ENCODE measurements around the gene TRIML2.
"Not testable (repeated sequence)": the region's sequence is repeated elsewhere in the genome, so short reads cannot be mapped to it uniquely, and the experiment has no call there.

TRIML2 gene

GRCh38 chr4:188053302-188053701, 56.1 kb downstream of the TRIML2 start:
- Histone ChIP-seq H3K36me3 (ENCODE audit: insufficient read depth, low read length) (no peaks in the 10 kb centered on the region), H3K27ac (ENCODE audit: low read depth, low read length, poor library complexity, severe bottlenecking) (no peak overlapping the region), H3K9me3 (ENCODE audit: low read length) (no peaks in the 10 kb centered on the region), H3F3A (ENCODE audit: insufficient read depth, low read length) (no peaks in the 10 kb centered on the region), H3K4me2 (ENCODE audit: low read length) (no peak overlapping the region), H4K20me1 (ENCODE audit: insufficient read depth, low read length) (no peaks in the 10 kb centered on the region), H3K79me2 (ENCODE audit: insufficient read depth, low read length) (no peaks in the 10 kb centered on the region), H2AFZ (ENCODE audit: low read length) (no peak overlapping the region), H3K9ac (ENCODE audit: low read length) (no peak overlapping the region), H3K4me3 (ENCODE audit: low read depth, low read length, poor library complexity, severe bottlenecking) (no peak overlapping the region), H3K9me2 (ENCODE audit: low read depth, low read length) (no peaks in the 10 kb centered on the region), H3K4me1 (ENCODE audit: insufficient read depth, low read length, severe bottlenecking) (no peaks in the 10 kb centered on the region), H3K27me3 (ENCODE audit: insufficient read depth, low read length) (0 out of 2 replicates have a peak, but pooled peaks cover 4% of the 10 kb centered on the region)
- TF ChIP-seq EZH2 (IDR thresholded peaks at IDR 0.05; ENCODE audit: borderline replicate concordance, low read length) (no peak), CTCF (IDR thresholded peaks at IDR 0.05; ENCODE audit: low read length) (no peak)

- H3F3A ChIP-seq (ENCODE audit: insufficient read depth, low read length): no peaks in the 10 kb centered on the region
- H2AFZ ChIP-seq (ENCODE audit: low read length): no peak overlapping the region
- 0 out of 2 replicates have a peak, but pooled peaks cover 4% of the 10 kb centered on the region for H3K27me3 ChIP-seq (ENCODE audit: insufficient read depth, low read length)
- H3K9me3 ChIP-seq (ENCODE audit: low read length): no peaks in the 10 kb centered on the region
- H3K9me2 ChIP-seq (ENCODE audit: low read depth, low read length): no peaks in the 10 kb centered on the region
- H3K79me2 ChIP-seq (ENCODE audit: insufficient read depth, low read length): no peaks in the 10 kb centered on the region
- TF ChIP-seq EZH2 (IDR thresholded peaks at IDR 0.05; ENCODE audit: borderline replicate concordance, low read length) (no peak), CTCF (IDR thresholded peaks at IDR 0.05; ENCODE audit: low read length) (no peak)
- no peaks in the 10 kb centered on the region for H3K36me3 ChIP-seq (ENCODE audit: insufficient read depth, low read length)
- H3K27ac ChIP-seq (ENCODE audit: low read depth, low read length, poor library complexity, severe bottlenecking): no peak overlapping the region
- H3K9ac ChIP-seq (ENCODE audit: low read length): no peak overlapping the region
- no peaks in the 10 kb centered on the region for H4K20me1 ChIP-seq (ENCODE audit: insufficient read depth, low read length)
- H3K4me3 ChIP-seq (ENCODE audit: low read depth, low read length, poor library complexity, severe bottlenecking): no peak overlapping the region
- no peak overlapping the region for H3K4me2 ChIP-seq (ENCODE audit: low read length)
- H3K4me1 ChIP-seq (ENCODE audit: insufficient read depth, low read length, severe bottlenecking): no peaks in the 10 kb centered on the region
Observed at GRCh38 chr4:188046657-188047056, 62.7 kb downstream of the TRIML2 start.

GRCh38 chr4:188045461-188045860, 63.9 kb downstream of the TRIML2 start:
- not testable (repeated sequence) for H3K9me3 ChIP-seq (ENCODE audit: low read length); H3F3A ChIP-seq (ENCODE audit: insufficient read depth, low read length); H2AFZ ChIP-seq (ENCODE audit: low read length); H3K4me1 ChIP-seq (ENCODE audit: insufficient read depth, low read length, severe bottlenecking); H3K27me3 ChIP-seq (ENCODE audit: insufficient read depth, low read length); H3K4me3 ChIP-seq (ENCODE audit: low read depth, low read length, poor library complexity, severe bottlenecking); H4K20me1 ChIP-seq (ENCODE audit: insufficient read depth, low read length); H3K9me2 ChIP-seq (ENCODE audit: low read depth, low read length); H3K36me3 ChIP-seq (ENCODE audit: insufficient read depth, low read length); H3K4me2 ChIP-seq (ENCODE audit: low read length); H3K27ac ChIP-seq (ENCODE audit: low read depth, low read length, poor library complexity, severe bottlenecking); H3K79me2 ChIP-seq (ENCODE audit: insufficient read depth, low read length); H3K9ac ChIP-seq (ENCODE audit: low read length)

GRCh38 chr4:188043154-188043553, 66.2 kb downstream of the TRIML2 start:
- no peak for TF ChIP-seq CTCF (IDR thresholded peaks at IDR 0.05; ENCODE audit: low read length)
- no peak for TF ChIP-seq EZH2 (IDR thresholded peaks at IDR 0.05; ENCODE audit: borderline replicate concordance, low read length)
- H3K27ac ChIP-seq (ENCODE audit: low read depth, low read length, poor library complexity, severe bottlenecking): no peak overlapping the region
- no peak overlapping the region for H3K9ac ChIP-seq (ENCODE audit: low read length)
- H3K9me2 ChIP-seq (ENCODE audit: low read depth, low read length): no peaks in the 10 kb centered on the region
- H3K4me2 ChIP-seq (ENCODE audit: low read length): no peak overlapping the region
- no peak overlapping the region for H2AFZ ChIP-seq (ENCODE audit: low read length)
- no peaks in the 10 kb centered on the region for H3K79me2 ChIP-seq (ENCODE audit: insufficient read depth, low read length)
- H3K4me3 ChIP-seq (ENCODE audit: low read depth, low read length, poor library complexity, severe bottlenecking): no peak overlapping the region
- no peaks in the 10 kb centered on the region for H3K27me3 ChIP-seq (ENCODE audit: insufficient read depth, low read length)
- H3F3A ChIP-seq (ENCODE audit: insufficient read depth, low read length): no peaks in the 10 kb centered on the region
- no peaks in the 10 kb centered on the region for H3K4me1 ChIP-seq (ENCODE audit: insufficient read depth, low read length, severe bottlenecking)
- H3K36me3 ChIP-seq (ENCODE audit: insufficient read depth, low read length): no peaks in the 10 kb centered on the region
- no peaks in the 10 kb centered on the region for H4K20me1 ChIP-seq (ENCODE audit: insufficient read depth, low read length)
- H3K9me3 ChIP-seq (ENCODE audit: low read length): no peaks in the 10 kb centered on the region

Data from OCI-LY1 (cell line).